Activated CD4-positive, CD25-positive, alpha-beta regulatory T cell (primary cell): Measurements from ENCODE around the gene PPFIBP1.
"Not testable (repeated sequence)": the region's sequence is repeated elsewhere in the genome, so short reads cannot be mapped to it uniquely, and the experiment has no call there.

ENCODE experiments used
- DNase-seq, 4 experiments: peaks; one replicate each; lab custom pipeline; 2025; lab: John Stamatoyannopoulos, UW

Gene PPFIBP1

GRCh38 chr12:27627853-27628469 is 104.0 kb downstream of the PPFIBP1 start:
- not testable (repeated sequence) for DNase-seq

GRCh38 chr12:27630219-27630618 is 106.2 kb downstream of the PPFIBP1 start:
- DNase-seq: not testable (repeated sequence)

- DNase-seq: no peak
Measured at GRCh38 chr12:27631365-27631764, 107.4 kb downstream of the PPFIBP1 start.

- DNase-seq: no peak
Measured at GRCh38 chr12:27631813-27632491, 107.9 kb downstream of the PPFIBP1 start.

- no peak for DNase-seq
Measured at GRCh38 chr12:27635349-27635972, 111.5 kb downstream of the PPFIBP1 start.

- not testable (repeated sequence) for DNase-seq
Measured at GRCh38 chr12:27636569-27636968, 112.6 kb downstream of the PPFIBP1 start.

- DNase-seq: no peak
Measured at GRCh38 chr12:27637524-27637923, 113.5 kb downstream of the PPFIBP1 start.

- no peak for DNase-seq
Measured at GRCh38 chr12:27639265-27639664, 115.3 kb downstream of the PPFIBP1 start.

GRCh38 chr12:27640566-27641200 is 116.7 kb downstream of the PPFIBP1 start:
- not testable (repeated sequence) for DNase-seq

GRCh38 chr12:27642361-27642760 is 118.4 kb downstream of the PPFIBP1 start:
- DNase-seq: not testable (repeated sequence)

GRCh38 chr12:27642892-27643291 is 118.9 kb downstream of the PPFIBP1 start:
- DNase-seq: not testable (repeated sequence)

GRCh38 chr12:27644158-27644845 is 120.3 kb downstream of the PPFIBP1 start:
- DNase-seq: no peak

GRCh38 chr12:27645671-27646070 is 121.7 kb downstream of the PPFIBP1 start:
- no peak for DNase-seq

GRCh38 chr12:27646149-27646548 is 122.1 kb downstream of the PPFIBP1 start:
- no peak for DNase-seq

GRCh38 chr12:27650011-27650410 is 126.0 kb downstream of the PPFIBP1 start:
- no peak for DNase-seq

- DNase-seq: no peak
Measured at GRCh38 chr12:27651201-27651600, 127.2 kb downstream of the PPFIBP1 start.

GRCh38 chr12:27652174-27652763 is 128.3 kb downstream of the PPFIBP1 start:
- DNase-seq: no peak

GRCh38 chr12:27653661-27654060 is 129.7 kb downstream of the PPFIBP1 start:
- no peak for DNase-seq

- DNase-seq: not testable (repeated sequence)
Measured at GRCh38 chr12:27655476-27655875, 131.5 kb downstream of the PPFIBP1 start.

GRCh38 chr12:27657296-27657695 is 133.3 kb downstream of the PPFIBP1 start:
- DNase-seq: no peak

- no peak for DNase-seq
Measured at GRCh38 chr12:27665704-27666103, 141.7 kb downstream of the PPFIBP1 start.

GRCh38 chr12:27666510-27666909 is 142.5 kb downstream of the PPFIBP1 start:
- no peak for DNase-seq
